BE2C (cell line): ENCODE measurements around the gene DBR1.
"Not testable (repeated sequence)": the region's sequence is repeated elsewhere in the genome, so short reads cannot be mapped to it uniquely, and the experiment has no call there.

Experiments
- DNase-seq: peaks from one replicate; pipeline ENCODE4 v3.0.0-alpha.2; 2020
- H3K27me3 ChIP-seq: fragments of 250-450 bp; sonication (Bioruptor Pico); 2 replicates; pipeline ENCODE4 v1.5.1; 2020; ENCODE audit warnings: mild to moderate bottlenecking
- H3K36me3 ChIP-seq: fragments of 250-450 bp; sonication (Bioruptor Pico); 2 replicates; pipeline ENCODE4 v1.5.1; 2020; ENCODE audit warnings: mild to moderate bottlenecking
- H3K4me1 ChIP-seq: fragments of 250-450 bp; sonication (Bioruptor Pico); 2 replicates; pipeline ENCODE4 v1.5.1; 2020
- H3K4me3 ChIP-seq: 2 replicates; pipeline ENCODE4 v1.5.1; 2011; ENCODE audit warnings: low read depth, low read length
- H3K9me3 ChIP-seq: fragments of 250-450 bp; sonication (Bioruptor Pico); 2 replicates; pipeline ENCODE4 v1.5.1; 2020
- CTCF ChIP-seq: IDR thresholded peaks from 2 replicates; pipeline ENCODE4 v1.5.1; 2012; ENCODE audit warnings: mild to moderate bottlenecking, low read depth, low read length

The DBR1 gene

GRCh38 chr3:138154534-138154933, 20.2 kb downstream of the DBR1 start:
- H3K4me1 ChIP-seq, result no peaks in the 10 kb centered on the region
- H3K27me3 ChIP-seq, result no peaks in the 10 kb centered on the region
- H3K9me3 ChIP-seq, result no peaks in the 10 kb centered on the region; the same call in 1 of the 2 replicates
- no peak for TF ChIP-seq CTCF
- no peaks in the 10 kb centered on the region for H3K36me3 ChIP-seq
- no peak for DNase-seq
- no peak overlapping the region for H3K4me3 ChIP-seq

GRCh38 chr3:138148503-138148902, 26.2 kb downstream of the DBR1 start:
- no peaks in the 10 kb centered on the region for H3K36me3 ChIP-seq
- H3K4me1 ChIP-seq, result no peaks in the 10 kb centered on the region
- no peak for TF ChIP-seq CTCF
- H3K9me3 ChIP-seq, result no peaks in the 10 kb centered on the region
- peaks cover 2% of the 10 kb centered on the region; the same call in 1 of the 2 replicates for H3K27me3 ChIP-seq
- no peak overlapping the region for H3K4me3 ChIP-seq
- no peak for DNase-seq

- not testable (repeated sequence) for DNase-seq, H3K4me3 ChIP-seq, H3K9me3 ChIP-seq, H3K4me1 ChIP-seq, H3K27me3 ChIP-seq, H3K36me3 ChIP-seq
Observed at GRCh38 chr3:138142181-138142580, 32.5 kb downstream of the DBR1 start.

- Histone ChIP-seq H3K9me3 (no peaks in the 10 kb centered on the region), H3K36me3 (no peaks in the 10 kb centered on the region), H3K27me3 (peaks cover 2% of the 10 kb centered on the region; the same call in 1 of the 2 replicates), H3K4me3 (no peak overlapping the region), H3K4me1 (no peaks in the 10 kb centered on the region)
- TF ChIP-seq CTCF, result no peak
- no peak for DNase-seq
Observed at GRCh38 chr3:138140940-138141339, 33.8 kb downstream of the DBR1 start.

- no peak for DNase-seq
- Histone ChIP-seq H3K9me3 (no peaks in the 10 kb centered on the region), H3K36me3 (no peaks in the 10 kb centered on the region), H3K4me3 (no peak overlapping the region), H3K27me3 (no peaks in the 10 kb centered on the region; the same call in 1 of the 2 replicates), H3K4me1 (no peaks in the 10 kb centered on the region)
- no peak for TF ChIP-seq CTCF
Observed at GRCh38 chr3:138139691-138140090, 35.0 kb downstream of the DBR1 start.

GRCh38 chr3:138137861-138138260, 36.9 kb downstream of the DBR1 start:
- H3K27me3 ChIP-seq, result no peaks in the 10 kb centered on the region
- no peak for DNase-seq
- H3K4me3 ChIP-seq, result no peak overlapping the region
- TF ChIP-seq CTCF, result no peak
- H3K36me3 ChIP-seq, result no peaks in the 10 kb centered on the region
- H3K4me1 ChIP-seq, result no peaks in the 10 kb centered on the region
- no peaks in the 10 kb centered on the region for H3K9me3 ChIP-seq

GRCh38 chr3:138136201-138136600, 38.5 kb downstream of the DBR1 start:
- Histone ChIP-seq H3K36me3 (no peaks in the 10 kb centered on the region), H3K4me3 (no peak overlapping the region), H3K4me1 (no peaks in the 10 kb centered on the region), H3K27me3 (no peaks in the 10 kb centered on the region), H3K9me3 (no peaks in the 10 kb centered on the region)
- DNase-seq, result no peak
- no peak for TF ChIP-seq CTCF
